GM18873 (cell line): Measurements from ENCODE around the gene PCBP3.
"Not testable (repeated sequence)": the region's sequence is repeated elsewhere in the genome, so short reads cannot be mapped to it uniquely, and the experiment has no call there.

Source experiments
- ATAC-seq: cut with Tn5 transposase; IDR thresholded peaks from one replicate; pipeline ENCODE4 v1.9.1; 2021; ENCODE audit warnings: mild to moderate bottlenecking, moderate library complexity, moderate number of reproducible peaks; ENCODE audit not compliant: unreplicated experiment, low FRiP score

PCBP3 gene

GRCh38 chr21:45612665-45613019 is 30.9 kb upstream of the PCBP3 start:
- not testable (repeated sequence) for ATAC-seq

DNA sequence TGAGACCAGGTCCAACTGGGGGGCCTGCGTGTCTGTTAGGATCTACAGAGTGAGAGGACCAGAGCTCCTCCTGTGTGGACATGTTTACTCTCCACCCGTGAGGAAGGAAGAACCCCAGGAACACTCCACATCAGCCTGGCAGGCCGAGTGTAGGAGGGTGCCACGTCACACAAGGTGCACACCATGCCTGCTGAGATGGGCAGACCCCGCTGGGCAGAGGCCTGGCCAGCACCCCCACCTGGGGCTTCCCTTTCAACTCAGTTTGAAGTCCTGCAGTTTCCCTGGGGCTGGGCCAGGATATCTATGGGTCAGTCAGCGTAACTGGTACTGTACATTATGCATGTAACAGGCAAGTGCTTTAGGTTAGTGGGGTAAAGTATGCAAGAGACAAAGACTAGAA is 30.1 kb upstream of the PCBP3 start:
- no peak for ATAC-seq

GRCh38 chr21:45613881-45614280 is 29.6 kb upstream of the PCBP3 start:
- no peak for ATAC-seq

DNA sequence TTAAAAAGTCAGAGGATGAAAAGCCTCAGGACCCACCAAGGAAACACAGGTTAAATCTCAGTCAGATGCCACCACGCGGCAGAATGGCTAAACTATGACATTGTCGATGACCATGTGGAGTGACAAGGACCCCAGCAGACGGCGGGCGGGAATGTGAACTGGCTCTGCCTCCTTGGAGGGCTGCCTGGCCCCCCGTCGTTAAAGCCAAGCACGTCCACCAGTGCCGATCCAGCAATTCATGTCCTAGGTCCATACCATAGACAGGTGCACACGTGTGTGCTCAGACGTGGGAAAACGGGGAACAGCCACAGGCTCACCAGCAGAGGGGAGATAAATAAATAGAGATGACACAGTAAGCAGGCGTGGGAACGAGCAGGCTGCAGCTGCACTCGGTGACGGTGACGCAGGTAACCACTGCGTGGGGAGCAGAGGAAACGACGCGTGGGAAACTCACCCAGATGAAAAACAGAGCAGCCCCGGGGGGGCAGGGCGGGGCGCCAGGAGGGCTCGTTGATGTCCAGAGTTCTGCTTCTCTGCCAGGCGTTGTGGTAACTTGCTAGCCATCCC is 28.3 kb upstream of the PCBP3 start:
- ATAC-seq: no peak

DNA sequence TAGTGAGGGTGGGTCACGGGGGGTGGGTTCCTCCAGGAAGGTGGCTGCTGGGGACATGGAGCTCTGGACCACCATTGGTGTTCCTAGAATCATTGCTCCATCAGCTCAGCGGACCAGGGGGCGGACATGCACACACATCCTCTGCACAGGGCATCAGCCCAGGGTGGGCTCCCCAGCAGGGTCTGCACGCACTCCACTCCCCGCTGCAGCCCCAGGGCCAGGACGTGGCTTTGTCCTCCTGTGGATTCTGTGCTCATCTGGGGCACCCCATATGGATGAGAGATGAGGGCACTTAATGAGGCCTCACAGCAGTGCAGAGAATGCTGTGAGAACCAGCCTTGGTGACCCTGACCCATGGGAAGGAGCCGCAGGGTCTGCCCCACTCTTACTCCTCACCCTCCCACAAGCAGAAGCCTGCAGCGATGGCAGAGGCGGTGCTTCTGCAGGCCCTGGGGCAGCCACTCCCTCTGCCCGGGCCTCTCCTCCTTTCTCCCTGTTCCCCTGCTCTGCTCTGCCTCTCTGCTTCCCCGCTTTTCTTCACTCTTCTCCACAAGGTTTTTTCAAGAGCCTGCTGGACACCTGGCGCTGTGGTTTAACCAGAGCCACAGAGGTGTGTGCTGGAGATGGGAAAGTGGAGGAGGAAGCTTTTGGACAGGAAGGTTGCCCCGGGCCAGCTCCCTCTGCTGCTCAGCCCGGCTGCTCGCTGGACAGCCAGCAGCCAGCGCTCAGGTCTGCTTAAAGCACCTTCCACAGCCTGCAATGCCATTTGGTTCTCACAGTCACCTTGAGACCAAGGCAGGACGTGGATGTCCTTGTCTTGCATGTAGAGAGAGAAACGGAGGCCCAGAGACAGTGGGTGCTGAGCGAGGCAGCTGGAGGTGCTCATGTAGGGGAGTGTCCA is 26.3 kb upstream of the PCBP3 start:
- no peak for ATAC-seq

DNA sequence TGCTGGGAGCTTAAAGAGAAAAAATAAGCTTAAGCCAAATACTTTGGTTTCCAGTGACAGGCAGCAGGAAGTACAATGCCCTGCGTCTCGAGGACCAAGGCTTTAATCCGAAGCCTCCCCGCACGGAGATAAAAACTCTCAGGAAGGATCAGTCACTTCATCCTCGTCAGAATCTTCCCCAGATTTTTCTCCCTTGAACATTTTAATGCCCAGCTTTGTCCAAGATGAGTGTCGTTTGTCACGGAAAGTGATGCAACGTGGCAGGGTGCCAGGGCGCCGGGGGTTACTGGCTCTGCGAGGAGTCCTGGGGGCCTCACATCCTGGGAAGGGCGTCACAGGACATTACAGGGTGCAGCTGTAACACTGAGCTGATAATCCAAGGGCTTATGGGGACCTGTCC is 25.2 kb upstream of the PCBP3 start:
- ATAC-seq: no peak

- ATAC-seq: no peak
Measured at GRCh38 chr21:45618846-45619485, 24.6 kb upstream of the PCBP3 start.

GRCh38 chr21:45620201-45620923 is 23.2 kb upstream of the PCBP3 start:
- ATAC-seq: no peak

DNA sequence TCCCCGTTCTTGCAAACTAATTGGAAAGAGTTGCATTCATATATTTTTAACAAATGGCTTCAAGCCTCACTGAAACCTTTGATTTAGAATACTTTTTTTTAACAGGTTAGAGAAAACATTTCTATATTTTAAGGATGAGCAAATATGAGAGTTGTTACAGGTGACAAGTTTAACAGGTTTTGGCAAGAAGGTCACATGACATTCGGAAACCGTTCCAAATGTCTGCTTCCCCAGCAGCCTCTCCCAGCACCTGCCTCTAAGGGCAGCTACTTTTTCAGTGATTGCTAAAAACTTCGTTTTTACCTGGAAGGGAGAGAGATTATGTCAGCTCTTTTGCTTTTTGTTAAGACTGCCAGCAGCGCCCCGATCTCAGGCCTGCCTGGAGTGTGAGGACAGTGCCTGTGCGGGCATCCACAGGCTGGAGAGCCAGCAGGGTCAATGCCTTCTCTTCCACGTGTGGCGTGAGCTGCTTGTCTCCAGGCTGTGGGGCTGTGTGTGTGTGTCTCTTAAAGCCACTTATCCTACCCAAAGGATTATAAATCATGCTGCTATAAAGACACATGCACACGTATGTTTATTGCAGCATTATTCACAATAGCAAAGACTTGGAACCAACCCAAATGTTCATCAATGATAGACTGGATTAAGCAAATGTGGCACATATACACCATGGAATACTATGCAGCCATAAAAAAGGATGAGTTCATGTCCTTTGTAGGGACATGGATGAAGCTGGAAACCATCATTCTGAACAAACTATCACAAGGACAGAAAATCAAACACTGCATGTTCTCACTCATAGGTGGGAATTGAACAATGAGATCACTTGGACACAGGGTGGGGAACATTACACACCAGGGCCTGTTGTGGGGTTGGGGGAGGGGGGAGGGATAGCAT is 21.8 kb upstream of the PCBP3 start:
- ATAC-seq: not testable (repeated sequence)

DNA sequence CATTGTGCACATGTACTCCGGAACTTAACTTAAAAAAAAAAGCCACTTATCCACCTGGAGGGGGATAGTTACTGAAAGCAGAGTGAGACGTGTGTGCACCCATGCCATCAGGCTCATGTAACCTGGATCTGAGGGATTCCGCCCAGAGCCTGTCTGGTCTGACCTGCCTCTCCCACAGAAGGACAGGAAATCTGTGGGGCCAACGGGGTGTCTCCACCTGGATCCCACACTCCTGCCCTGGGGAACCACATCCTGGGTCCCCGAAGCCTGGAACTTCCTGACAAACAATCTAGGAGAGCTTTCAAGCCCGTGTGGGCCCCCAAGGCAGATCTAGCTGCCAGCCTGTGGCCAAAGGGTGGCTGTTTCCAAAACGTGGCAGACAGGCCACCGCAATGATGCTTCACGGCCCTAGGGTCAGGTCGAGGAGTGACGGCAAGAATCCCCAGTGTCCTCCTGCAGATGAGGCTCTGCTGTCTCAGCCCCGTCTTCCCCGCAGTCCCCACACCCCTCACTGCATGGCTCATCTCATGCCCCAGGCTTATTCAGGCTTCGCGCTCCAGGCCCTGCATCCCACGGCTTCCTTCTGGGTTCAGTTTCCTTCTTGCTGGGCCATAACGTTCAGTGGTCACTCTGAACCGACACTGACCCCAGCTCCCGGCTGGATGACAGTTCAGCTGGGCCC is 21.0 kb upstream of the PCBP3 start:
- no peak for ATAC-seq

DNA sequence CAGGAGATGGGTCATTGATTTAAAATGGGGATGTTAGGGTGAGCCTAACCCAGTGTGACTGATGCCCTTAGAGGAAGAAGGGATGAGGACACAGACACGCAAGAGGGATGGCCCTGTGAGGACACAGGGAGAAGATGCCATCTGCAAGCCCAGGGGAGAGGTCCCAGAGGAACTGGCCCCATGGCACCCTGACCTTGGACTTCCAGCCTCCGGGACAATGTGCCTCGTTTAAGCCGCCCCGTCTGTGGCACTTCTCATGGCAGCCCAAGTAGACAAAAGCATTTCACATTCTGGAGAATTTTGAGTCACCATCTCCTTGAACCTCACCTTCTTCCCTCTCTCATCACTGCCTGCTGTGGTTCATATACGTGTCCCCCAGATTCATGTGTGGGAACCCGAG is 20.1 kb upstream of the PCBP3 start:
- ATAC-seq: no peak

DNA sequence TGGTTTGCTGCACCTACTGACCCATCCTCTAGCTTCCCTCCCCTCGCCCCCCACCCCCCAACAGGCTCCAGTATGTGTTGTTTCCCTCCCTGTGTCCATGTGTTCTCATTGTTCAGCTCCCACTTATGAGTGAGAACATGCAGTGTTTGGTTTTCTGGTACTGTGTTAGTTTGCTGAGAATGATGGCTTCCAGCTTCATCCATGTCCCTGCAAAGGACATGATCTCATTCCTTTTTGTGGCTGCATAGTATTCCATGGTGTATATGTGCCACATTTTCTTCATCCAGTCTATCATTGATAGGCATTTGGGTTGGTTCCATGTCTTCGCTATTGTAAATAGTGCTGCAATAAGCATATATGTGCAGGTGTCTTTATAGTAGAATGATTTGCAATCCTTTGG is 17.4 kb upstream of the PCBP3 start:
- ATAC-seq: not testable (repeated sequence)

DNA sequence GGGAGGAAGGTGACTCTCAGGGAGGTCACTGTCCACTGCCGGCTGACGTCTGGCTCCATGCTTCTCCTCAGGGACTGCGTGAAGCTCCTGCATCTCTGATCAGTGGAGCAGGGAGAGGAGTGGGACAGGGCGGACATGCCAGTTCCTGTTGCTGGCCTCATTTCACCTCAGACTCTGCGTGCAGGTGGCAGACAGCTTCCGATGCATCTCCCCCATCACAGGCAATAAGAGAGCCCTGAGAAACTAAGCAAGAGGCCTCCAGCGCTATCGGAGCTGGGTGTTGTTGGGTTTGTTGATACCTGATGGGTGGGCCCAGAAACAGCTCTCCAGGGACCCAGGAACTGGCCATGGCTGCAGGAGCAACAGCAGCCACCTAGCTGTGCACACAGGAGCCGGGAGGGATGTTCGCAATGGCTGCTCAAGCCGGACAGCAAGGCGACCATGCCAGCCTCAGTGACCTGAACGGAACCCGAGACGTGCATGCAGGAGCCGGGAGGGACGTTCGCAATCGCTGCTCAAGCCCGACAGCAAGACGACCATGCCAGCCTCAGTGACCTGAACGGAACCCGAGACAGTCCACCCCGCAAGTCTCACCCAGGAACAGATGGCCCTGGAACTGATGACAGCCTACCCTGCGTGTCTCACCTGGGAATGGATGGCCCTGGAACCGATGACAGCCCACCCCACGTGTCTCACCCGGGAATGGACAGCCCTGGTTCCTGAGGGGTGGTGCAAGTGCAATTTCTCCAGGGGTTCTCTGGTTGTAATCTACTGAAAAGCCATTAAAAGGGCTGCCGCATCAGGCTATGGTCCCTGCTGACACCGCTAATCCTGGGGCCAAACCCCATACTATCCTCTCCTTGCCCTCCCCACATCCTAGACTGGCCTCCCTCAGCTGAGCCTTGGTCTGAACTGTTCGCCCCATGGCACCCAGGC is 14.2 kb upstream of the PCBP3 start:
- ATAC-seq: no peak

- ATAC-seq: no peak
Measured at GRCh38 chr21:45630066-45630694, 13.3 kb upstream of the PCBP3 start.

- no peak for ATAC-seq
Measured at GRCh38 chr21:45630876-45631275, 12.6 kb upstream of the PCBP3 start.

- no peak for ATAC-seq
Measured at GRCh38 chr21:45631540-45631939, 12.0 kb upstream of the PCBP3 start.

GRCh38 chr21:45632160-45632559 is 11.4 kb upstream of the PCBP3 start:
- ATAC-seq: no peak
